A549 treated with AZD9567 at 1 μM for 4 hours (cell line): ENCODE results near the gene E2F3. TPM values are rescaled to one million over a fixed set of nuclear protein-coding genes. Genes with fewer than 3 reads are reported as not detected.

Experiments
- total RNA-seq: library from RNA; stranded (reverse); fragments of 200-300 nt; extraction: Qiagen RNA extraction; gene quantifications from 5 replicates; pipeline ENCODE4 v1.2.3, GENCODE V29; 2022; ENCODE audit not compliant: insufficient read depth

Gene E2F3
- total RNA-seq = 11.4 to 13.4 TPM (median 11.9 TPM) in 5 replicates

DNA sequence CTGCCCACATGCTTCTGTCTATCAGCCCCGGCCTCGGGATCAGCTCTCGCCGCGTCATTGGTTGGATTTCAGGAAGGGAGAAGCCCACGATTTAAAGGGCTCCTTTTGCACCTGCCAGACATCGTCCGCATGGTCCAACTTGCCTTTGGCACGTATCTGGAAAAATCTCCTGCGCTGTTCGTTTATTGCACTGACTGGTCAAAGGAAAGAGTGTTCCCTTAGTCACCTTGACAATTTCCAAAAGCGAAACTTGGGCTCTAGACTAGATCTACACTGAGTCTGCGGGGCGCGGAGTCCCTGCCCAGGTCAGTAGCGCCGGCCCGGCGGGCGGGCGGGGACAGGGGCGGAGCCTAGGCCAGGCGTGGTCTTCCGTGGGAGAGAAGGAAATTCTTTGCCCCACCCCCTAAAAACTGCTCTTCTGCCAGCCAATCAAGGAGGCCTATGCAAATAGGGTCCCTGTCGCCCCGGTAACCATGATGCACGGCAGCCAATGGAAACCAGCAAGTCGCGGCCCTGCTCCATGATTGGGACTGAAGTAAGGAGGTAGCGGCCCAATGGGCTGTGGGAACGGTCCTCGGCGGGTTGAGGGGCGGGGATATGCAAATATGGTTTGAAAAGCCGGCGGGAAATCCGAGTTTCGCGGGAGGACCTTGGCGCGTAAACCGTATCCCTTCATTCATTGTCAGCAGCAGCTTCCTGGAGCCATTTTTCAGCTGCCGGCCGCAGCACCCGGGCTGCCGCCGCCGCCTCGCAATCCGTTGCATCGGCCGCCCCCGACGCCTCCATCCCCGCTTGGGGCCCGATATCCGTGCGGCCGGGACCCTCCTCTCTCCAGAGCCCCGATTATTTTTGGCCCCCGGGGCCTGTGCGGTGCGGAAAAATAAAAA is at the start of gene E2F3:
Gene E2F3 (plus strand): TSS at position 675 of the 887 bp plus-strand sequence. CDS start 354 bp downstream, outside the sequence.

DNA sequence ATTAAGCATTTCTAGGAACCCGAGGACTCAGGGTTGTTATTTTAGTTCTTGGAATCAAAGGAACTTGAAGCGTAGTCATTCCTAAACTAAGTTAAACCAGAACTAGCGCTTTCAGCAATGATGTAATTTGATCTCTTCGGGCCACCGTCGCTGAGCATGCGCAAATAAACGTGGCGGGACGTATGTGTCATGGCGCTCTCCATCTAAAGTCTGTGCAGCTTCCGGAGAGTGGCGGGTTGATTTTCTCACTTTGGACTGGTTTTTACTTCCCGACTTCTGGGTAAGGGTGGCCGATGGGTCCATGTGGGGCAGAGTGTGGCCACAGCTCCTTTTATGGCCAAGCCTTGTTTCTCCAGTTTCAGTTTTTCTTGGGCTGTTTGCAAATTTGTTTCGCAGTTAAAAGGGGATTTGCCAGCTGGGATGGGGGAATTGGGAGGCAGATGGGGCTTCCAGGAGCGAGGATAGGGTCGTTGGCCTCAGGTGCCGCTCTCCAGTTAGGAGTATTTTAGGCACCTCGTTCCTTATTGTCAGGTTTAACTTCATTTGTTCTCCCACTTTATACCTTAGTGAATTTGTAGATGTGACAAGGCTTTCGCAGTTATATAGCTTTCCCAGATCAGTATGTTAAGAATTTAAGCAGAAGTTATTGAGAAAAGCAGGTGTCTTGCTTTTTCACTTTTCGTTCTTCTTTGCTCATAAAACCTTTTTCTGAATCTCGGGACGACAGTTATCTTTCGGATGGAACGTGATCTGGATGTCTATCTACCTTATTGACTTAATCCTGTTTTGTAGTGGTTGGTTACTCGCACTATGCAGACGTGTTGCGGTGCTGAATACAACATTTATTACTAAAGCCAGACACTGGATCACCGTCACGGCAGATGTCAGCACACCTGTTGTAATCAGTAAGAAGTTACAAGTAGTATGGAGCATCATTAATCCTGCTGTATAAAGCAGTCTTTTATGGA is 132.9 kb downstream of the E2F3 start, which contains the start of gene CDKAL1:
Gene CDKAL1 (plus strand): TSS at position 163 of the 968 bp plus-strand sequence. CDS start 11,894 bp downstream, outside the sequence.

Other genes starting within 250 kb of the E2F3 start
- 2.1 to 2.7 TPM (median 2.6 TPM) in 5 replicates for gene MBOAT1, start 189.4 kb upstream of the E2F3 start, total RNA-seq
- 2.8 to 3.4 TPM (median 2.9 TPM) in 5 replicates for gene CDKAL1, start 132.6 kb downstream of the E2F3 start, total RNA-seq